Dermis lymphatic vessel endothelial cell (primary cell): Measurements from ENCODE around the gene HDAC1. TPM values are rescaled to one million over a fixed set of nuclear protein-coding genes. Genes with fewer than 3 reads are reported as not detected.

Source experiments
- total RNA-seq: library from RNA; depleted of rRNA; stranded (reverse); fragments of >200 nt; gene quantifications from 2 replicates; pipeline ENCODE4 v1.2.1, GENCODE V29; 2014

HDAC1 gene
- 143 and 168 TPM in 2 replicates for total RNA-seq

GRCh38 chr1:32291708-32292538 lies at the start of gene HDAC1:
Gene HDAC1 (plus strand): TSS chr1:32292083. CDS start chr1:32292170, 87 bp downstream.

GRCh38 chr1:32246888-32247273 lies 45.0 kb upstream of the HDAC1 start, which contains the start of gene FAM167B:
Gene FAM167B (plus strand): TSS chr1:32247222. CDS start chr1:32247422, 200 bp downstream.

DNA sequence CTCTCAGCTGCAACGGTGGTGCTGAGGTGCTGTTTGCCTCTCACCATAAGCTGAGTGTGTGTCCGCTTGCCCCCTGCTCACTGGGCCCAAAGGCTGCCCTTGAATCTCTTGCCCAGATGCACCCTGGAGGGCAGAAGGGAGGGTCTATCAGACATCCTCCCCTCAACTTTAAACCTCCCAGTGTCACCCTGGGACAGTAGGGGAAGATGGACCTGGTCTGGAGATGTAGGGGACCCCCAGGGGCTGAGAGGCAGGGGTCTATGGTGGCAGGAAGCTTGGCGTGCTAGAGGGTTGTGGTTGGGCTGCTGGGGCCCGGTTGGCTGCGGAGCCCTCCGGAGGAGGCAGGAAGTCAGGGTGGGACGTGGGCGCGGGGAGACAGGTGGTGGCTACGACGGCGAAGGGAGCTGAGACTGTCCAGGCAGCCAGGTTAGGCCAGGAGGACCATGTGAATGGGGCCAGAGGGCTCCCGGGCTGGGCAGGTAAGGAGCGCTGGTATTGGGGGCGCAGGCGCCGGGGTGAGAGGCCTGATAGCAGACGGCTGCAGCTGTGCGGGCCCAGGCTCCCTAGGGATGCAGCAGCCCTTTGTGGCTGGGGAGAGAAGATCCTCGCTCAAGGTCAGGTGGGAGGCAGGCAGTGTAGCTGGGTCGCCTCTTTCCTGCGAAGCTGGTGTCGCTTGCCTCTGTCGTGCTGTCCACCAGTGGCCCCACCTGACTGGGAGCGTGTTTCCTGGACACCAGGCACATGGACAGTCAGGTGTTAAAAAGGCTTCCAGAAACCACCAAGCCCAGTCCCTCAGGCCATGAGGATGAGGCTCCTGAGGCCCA lies 40.8 kb upstream of the HDAC1 start, which contains the start of gene LCK:
LCK (plus strand) TSS at position 373 of the 824 bp plus-strand sequence. CDS start 23,065 bp downstream, outside the sequence.

GRCh38 chr1:32335790-32336590 lies 44.1 kb downstream of the HDAC1 start, which contains the start of gene MARCKSL1:
Gene MARCKSL1 (minus strand): TSS chr1:32336233. CDS start chr1:32336033, 200 bp downstream.

GRCh38 chr1:32362474-32363313 lies 70.8 kb downstream of the HDAC1 start, which contains the start of the genes FAM229A and TSSK3:
Gene FAM229A (minus strand): TSS chr1:32362485. CDS start chr1:32362091, 394 bp downstream.
Gene TSSK3 (plus strand): TSS chr1:32362539. CDS start chr1:32362702, 163 bp downstream.

Other genes starting within 250 kb of the HDAC1 start
- 9.1 and 10.8 TPM in 2 replicates for gene TMEM39B, start 219.1 kb upstream of the HDAC1 start, total RNA-seq
- 27.4 and 30.3 TPM in 2 replicates for gene KPNA6, start 184.0 kb upstream of the HDAC1 start, total RNA-seq
- gene TXLNA, start 112.4 kb upstream of the HDAC1 start, total RNA-seq = 61.2 and 70.6 TPM in 2 replicates
- gene CCDC28B, start 91.5 kb upstream of the HDAC1 start, total RNA-seq = 13.4 and 17.2 TPM in 2 replicates
- gene IQCC, start 86.4 kb upstream of the HDAC1 start, total RNA-seq = 0.87 and 1.2 TPM in 2 replicates
- gene DCDC2B, start 83.0 kb upstream of the HDAC1 start, total RNA-seq = not detected in 2 replicates
- 10.4 and 11.1 TPM in 2 replicates for gene TMEM234, start 69.7 kb upstream of the HDAC1 start, total RNA-seq
- gene EIF3I, start 69.7 kb upstream of the HDAC1 start, total RNA-seq = 251 and 296 TPM in 2 replicates
- gene FAM167B, start 44.9 kb upstream of the HDAC1 start, total RNA-seq = 0.17 and 0.22 TPM in 2 replicates
- 0.11 and 0.17 TPM in 2 replicates for gene LCK, start 40.8 kb upstream of the HDAC1 start, total RNA-seq
- 128 and 185 TPM in 2 replicates for gene MARCKSL1, start 44.1 kb downstream of the HDAC1 start, total RNA-seq
- gene FAM229A, start 70.4 kb downstream of the HDAC1 start, total RNA-seq = 0.86 and 0.98 TPM in 2 replicates
- 0.09 and 0.11 TPM in 2 replicates for gene TSSK3, start 70.5 kb downstream of the HDAC1 start, total RNA-seq
- gene BSDC1, start 102.4 kb downstream of the HDAC1 start, total RNA-seq = 38.0 and 47.8 TPM in 2 replicates
- under 0.01 TPM in 2 replicates for gene ZBTB8B, start 173.0 kb downstream of the HDAC1 start, total RNA-seq
- gene ZBTB8A, start 247.3 kb downstream of the HDAC1 start, total RNA-seq = 9.0 and 11.5 TPM in 2 replicates